SK-N-MC (cell line): ENCODE measurements around the gene LTBP1.

Experiments
- EZH2 ChIP-seq: fragments of 200-600 bp; sonication (generic); IDR thresholded peaks from one replicate; pipeline ENCODE4 v1.6.1; 2017; ENCODE audit warnings: antibody characterized with exemption
- POLR2AphosphoS5 ChIP-seq: IDR thresholded peaks from 2 replicates; pipeline ENCODE4 v1.6.1; 2012; ENCODE audit warnings: mild to moderate bottlenecking, low read depth, low read length, borderline replicate concordance

GRCh38 chr2:33208400-33208799, 261.6 kb downstream of the LTBP1 start:
- TF ChIP-seq POLR2AphosphoS5, result no peak
- no peak for TF ChIP-seq EZH2
